Liver (tissue), 3 donors: ENCODE measurements around the gene CPEB1.

Source experiments
- EGR1 ChIP-seq, 2 donors: IDR thresholded peaks; 2 replicates each; pipeline ENCODE4 v1.6.1; 2016 to 2018; ENCODE audit warnings: antibody characterized with exemption in 2 of 2, low read depth in 2 of 2
- FOXA1 ChIP-seq: IDR thresholded peaks from 2 replicates; pipeline ENCODE4 v1.6.1; 2016; ENCODE audit warnings: antibody characterized with exemption
- GABPA ChIP-seq, 2 donors: IDR thresholded peaks in 1 of 2; conservative IDR thresholded peaks in 1 of 2; 2 replicates each; pipeline ENCODE4 v1.6.1; 2016; ENCODE audit warnings: antibody characterized with exemption in 2 of 2, mild to moderate bottlenecking in 1 of 2, moderate library complexity in 1 of 2
- RAD21 ChIP-seq, 2 donors: IDR thresholded peaks; 2 replicates each; pipeline ENCODE4 v1.6.1; 2016; ENCODE audit warnings: antibody characterized with exemption in 2 of 2, mild to moderate bottlenecking in 2 of 2
- RXRA ChIP-seq, 2 donors: IDR thresholded peaks; 2 replicates each; pipeline ENCODE4 v1.6.1; 2017 to 2018; ENCODE audit warnings: antibody characterized with exemption in 2 of 2, mild to moderate bottlenecking in 1 of 2
- SP1 ChIP-seq: IDR thresholded peaks from 2 replicates; pipeline ENCODE4 v1.6.1; 2018; ENCODE audit warnings: antibody characterized with exemption, mild to moderate bottlenecking
- TAF1 ChIP-seq: conservative IDR thresholded peaks from 2 replicates; pipeline ENCODE4 v1.6.1; 2016; ENCODE audit warnings: antibody characterized with exemption, mild to moderate bottlenecking
- YY1 ChIP-seq: IDR thresholded peaks from 2 replicates; pipeline ENCODE4 v1.6.1; 2016; ENCODE audit warnings: antibody characterized with exemption, mild to moderate bottlenecking
- TF ChIP-seq, protein P1 (sequence below): fragments of 150-350 bp; IDR thresholded peaks from 2 replicates; pipeline ENCODE4 v1.5.1; 2017; ENCODE audit warnings: improper control_type of control experiment, low read depth, low read length; ENCODE audit not compliant: missing input control
- TF ChIP-seq, protein P2 (sequence below): IDR thresholded peaks from 2 replicates; pipeline ENCODE4 v1.6.1; 2016; ENCODE audit warnings: antibody characterized with exemption, mild to moderate bottlenecking
- TF ChIP-seq, protein P3 (sequence below): IDR thresholded peaks from 2 replicates; pipeline ENCODE4 v1.6.1; 2016; ENCODE audit warnings: antibody characterized with exemption
- TF ChIP-seq, protein P4 (sequence below): IDR thresholded peaks from 2 replicates; pipeline ENCODE4 v1.6.1; 2016; ENCODE audit warnings: antibody characterized with exemption
- donor health status: healthy.
- donor health status: healthy.

DNA sequence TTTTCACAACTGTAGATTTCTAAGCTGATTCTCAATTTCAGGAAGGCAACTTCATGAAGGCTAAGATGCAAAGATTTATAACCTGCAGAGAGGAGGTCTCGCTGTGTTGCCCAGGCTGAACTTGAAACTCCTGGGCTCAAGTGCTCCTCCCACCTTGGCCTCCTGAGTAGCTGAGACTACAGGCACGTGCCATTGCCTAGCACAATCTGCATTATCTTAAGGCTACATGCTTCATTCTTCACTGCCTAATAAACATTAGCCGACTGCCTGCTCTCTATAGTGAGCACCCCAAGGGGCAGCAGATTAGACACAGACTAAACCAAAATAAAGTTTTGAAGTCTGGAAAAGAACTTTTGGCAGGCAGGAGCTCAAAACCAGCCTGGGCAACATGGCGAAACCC lies 17.1 kb downstream of the CPEB1 start:
- TF ChIP-seq YY1 (no peak), SP1 (no peak), GABPA (IDR thresholded peaks at IDR 0.05 in 1 of 2, conservative IDR thresholded peaks at IDR 0.05 in 1 of 2) (no peak), RXRA (IDR thresholded peaks at IDR 0.05) (no peak), RAD21 (IDR thresholded peaks at IDR 0.05) (no peak), EGR1 (IDR thresholded peaks at IDR 0.05; ENCODE audit: low read depth in 2 of 2) (no peak), FOXA1 (no peak), TAF1 (no peak)
- TF ChIP-seq, protein P1, sequence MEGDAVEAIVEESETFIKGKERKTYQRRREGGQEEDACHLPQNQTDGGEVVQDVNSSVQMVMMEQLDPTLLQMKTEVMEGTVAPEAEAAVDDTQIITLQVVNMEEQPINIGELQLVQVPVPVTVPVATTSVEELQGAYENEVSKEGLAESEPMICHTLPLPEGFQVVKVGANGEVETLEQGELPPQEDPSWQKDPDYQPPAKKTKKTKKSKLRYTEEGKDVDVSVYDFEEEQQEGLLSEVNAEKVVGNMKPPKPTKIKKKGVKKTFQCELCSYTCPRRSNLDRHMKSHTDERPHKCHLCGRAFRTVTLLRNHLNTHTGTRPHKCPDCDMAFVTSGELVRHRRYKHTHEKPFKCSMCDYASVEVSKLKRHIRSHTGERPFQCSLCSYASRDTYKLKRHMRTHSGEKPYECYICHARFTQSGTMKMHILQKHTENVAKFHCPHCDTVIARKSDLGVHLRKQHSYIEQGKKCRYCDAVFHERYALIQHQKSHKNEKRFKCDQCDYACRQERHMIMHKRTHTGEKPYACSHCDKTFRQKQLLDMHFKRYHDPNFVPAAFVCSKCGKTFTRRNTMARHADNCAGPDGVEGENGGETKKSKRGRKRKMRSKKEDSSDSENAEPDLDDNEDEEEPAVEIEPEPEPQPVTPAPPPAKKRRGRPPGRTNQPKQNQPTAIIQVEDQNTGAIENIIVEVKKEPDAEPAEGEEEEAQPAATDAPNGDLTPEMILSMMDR = no peak
- TF ChIP-seq, protein P2, sequence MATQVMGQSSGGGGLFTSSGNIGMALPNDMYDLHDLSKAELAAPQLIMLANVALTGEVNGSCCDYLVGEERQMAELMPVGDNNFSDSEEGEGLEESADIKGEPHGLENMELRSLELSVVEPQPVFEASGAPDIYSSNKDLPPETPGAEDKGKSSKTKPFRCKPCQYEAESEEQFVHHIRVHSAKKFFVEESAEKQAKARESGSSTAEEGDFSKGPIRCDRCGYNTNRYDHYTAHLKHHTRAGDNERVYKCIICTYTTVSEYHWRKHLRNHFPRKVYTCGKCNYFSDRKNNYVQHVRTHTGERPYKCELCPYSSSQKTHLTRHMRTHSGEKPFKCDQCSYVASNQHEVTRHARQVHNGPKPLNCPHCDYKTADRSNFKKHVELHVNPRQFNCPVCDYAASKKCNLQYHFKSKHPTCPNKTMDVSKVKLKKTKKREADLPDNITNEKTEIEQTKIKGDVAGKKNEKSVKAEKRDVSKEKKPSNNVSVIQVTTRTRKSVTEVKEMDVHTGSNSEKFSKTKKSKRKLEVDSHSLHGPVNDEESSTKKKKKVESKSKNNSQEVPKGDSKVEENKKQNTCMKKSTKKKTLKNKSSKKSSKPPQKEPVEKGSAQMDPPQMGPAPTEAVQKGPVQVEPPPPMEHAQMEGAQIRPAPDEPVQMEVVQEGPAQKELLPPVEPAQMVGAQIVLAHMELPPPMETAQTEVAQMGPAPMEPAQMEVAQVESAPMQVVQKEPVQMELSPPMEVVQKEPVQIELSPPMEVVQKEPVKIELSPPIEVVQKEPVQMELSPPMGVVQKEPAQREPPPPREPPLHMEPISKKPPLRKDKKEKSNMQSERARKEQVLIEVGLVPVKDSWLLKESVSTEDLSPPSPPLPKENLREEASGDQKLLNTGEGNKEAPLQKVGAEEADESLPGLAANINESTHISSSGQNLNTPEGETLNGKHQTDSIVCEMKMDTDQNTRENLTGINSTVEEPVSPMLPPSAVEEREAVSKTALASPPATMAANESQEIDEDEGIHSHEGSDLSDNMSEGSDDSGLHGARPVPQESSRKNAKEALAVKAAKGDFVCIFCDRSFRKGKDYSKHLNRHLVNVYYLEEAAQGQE = no peak
- TF ChIP-seq, protein P3, sequence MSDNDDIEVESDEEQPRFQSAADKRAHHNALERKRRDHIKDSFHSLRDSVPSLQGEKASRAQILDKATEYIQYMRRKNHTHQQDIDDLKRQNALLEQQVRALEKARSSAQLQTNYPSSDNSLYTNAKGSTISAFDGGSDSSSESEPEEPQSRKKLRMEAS = no peak
- TF ChIP-seq, protein P4, sequence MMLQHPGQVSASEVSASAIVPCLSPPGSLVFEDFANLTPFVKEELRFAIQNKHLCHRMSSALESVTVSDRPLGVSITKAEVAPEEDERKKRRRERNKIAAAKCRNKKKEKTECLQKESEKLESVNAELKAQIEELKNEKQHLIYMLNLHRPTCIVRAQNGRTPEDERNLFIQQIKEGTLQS = no peak
